HUES48 (cell line): ENCODE measurements around the gene ATG7.

Source experiments
- H3K27ac ChIP-seq: one replicate; pipeline ENCODE4 v1.7.0; 2013; ENCODE audit warnings: low read depth, low read length, inconsistent platforms
- H3K27me3 ChIP-seq: 2 replicates; pipeline ENCODE4 v1.6.1; 2013; ENCODE audit warnings: mild to moderate bottlenecking, low read length; ENCODE audit not compliant: control insufficient read depth, insufficient read depth
- H3K36me3 ChIP-seq: 2 replicates; pipeline ENCODE4 v1.6.1; 2013; ENCODE audit warnings: low read length; ENCODE audit not compliant: control insufficient read depth, insufficient read depth
- H3K4me1 ChIP-seq: 2 replicates; pipeline ENCODE4 v1.6.1; 2013; ENCODE audit warnings: mild to moderate bottlenecking, low read length; ENCODE audit not compliant: control insufficient read depth, insufficient read depth
- H3K4me3 ChIP-seq: 2 replicates; pipeline ENCODE4 v1.5.1; 2013; ENCODE audit warnings: mild to moderate bottlenecking, low read depth, low read length
- H3K9ac ChIP-seq: 2 replicates; pipeline ENCODE4 v1.6.1; 2013; ENCODE audit warnings: mild to moderate bottlenecking, low read depth, low read length, moderate library complexity
- H3K9me3 ChIP-seq: 2 replicates; pipeline ENCODE4 v1.6.1; 2013; ENCODE audit warnings: low read length; ENCODE audit not compliant: control insufficient read depth, insufficient read depth

Gene ATG7

GRCh38 chr3:11465744-11466616 is 193.8 kb downstream of the ATG7 start:
- no peak overlapping the region for H3K27ac ChIP-seq
- no peaks in the 10 kb centered on the region for H3K36me3 ChIP-seq
- H3K27me3 ChIP-seq: no peaks in the 10 kb centered on the region
- H3K9ac ChIP-seq: no peak overlapping the region
- no peaks in the 10 kb centered on the region for H3K9me3 ChIP-seq
- H3K4me1 ChIP-seq: no peaks in the 10 kb centered on the region; the same call in 1 of the 2 replicates
- no peak overlapping the region for H3K4me3 ChIP-seq

GRCh38 chr3:11467875-11468274 is 195.7 kb downstream of the ATG7 start:
- Histone ChIP-seq H3K4me3 (no peak overlapping the region), H3K27me3 (no peaks in the 10 kb centered on the region), H3K27ac (no peak overlapping the region), H3K4me1 (no peaks in the 10 kb centered on the region), H3K9ac (no peak overlapping the region), H3K9me3 (no peaks in the 10 kb centered on the region), H3K36me3 (no peaks in the 10 kb centered on the region)

GRCh38 chr3:11470031-11470853 is 198.0 kb downstream of the ATG7 start:
- no peak overlapping the region for H3K27ac ChIP-seq
- H3K36me3 ChIP-seq: no peaks in the 10 kb centered on the region
- H3K27me3 ChIP-seq: no peaks in the 10 kb centered on the region
- H3K9me3 ChIP-seq: no peaks in the 10 kb centered on the region
- H3K4me3 ChIP-seq: no peak overlapping the region
- H3K4me1 ChIP-seq: peaks cover 3% of the 10 kb centered on the region; the same call in 1 of the 2 replicates
- no peak overlapping the region for H3K9ac ChIP-seq

GRCh38 chr3:11475324-11475723 is 203.1 kb downstream of the ATG7 start:
- Histone ChIP-seq H3K27ac (peak overlapping the region; percentile 14), H3K9me3 (no peaks in the 10 kb centered on the region), H3K36me3 (no peaks in the 10 kb centered on the region), H3K4me1 (peaks cover 26% of the 10 kb centered on the region), H3K4me3 (no peak overlapping the region), H3K27me3 (no peaks in the 10 kb centered on the region), H3K9ac (no peak overlapping the region)

GRCh38 chr3:11476735-11477144 is 204.5 kb downstream of the ATG7 start:
- Histone ChIP-seq H3K27me3 (no peaks in the 10 kb centered on the region), H3K36me3 (no peaks in the 10 kb centered on the region), H3K4me3 (no peak overlapping the region), H3K9me3 (no peaks in the 10 kb centered on the region), H3K27ac (no peak overlapping the region), H3K4me1 (peaks cover 33% of the 10 kb centered on the region), H3K9ac (no peak overlapping the region)

- no peaks in the 10 kb centered on the region for H3K36me3 ChIP-seq
- no peak overlapping the region for H3K4me3 ChIP-seq
- H3K9me3 ChIP-seq: no peaks in the 10 kb centered on the region
- H3K9ac ChIP-seq: no peak overlapping the region
- H3K27me3 ChIP-seq: no peaks in the 10 kb centered on the region
- peaks cover 35% of the 10 kb centered on the region for H3K4me1 ChIP-seq
- H3K27ac ChIP-seq: peak overlapping the region; percentile 62
These were observed 205.3 kb downstream of the ATG7 start for GRCh38 chr3:11477407-11477911.

- no peaks in the 10 kb centered on the region for H3K36me3 ChIP-seq
- no peak overlapping the region for H3K4me3 ChIP-seq
- H3K9me3 ChIP-seq: no peaks in the 10 kb centered on the region
- no peaks in the 10 kb centered on the region for H3K27me3 ChIP-seq
- peak overlapping the region; percentile 62 for H3K27ac ChIP-seq
- H3K9ac ChIP-seq: no peak overlapping the region
- peaks cover 35% of the 10 kb centered on the region for H3K4me1 ChIP-seq
These were observed 206.0 kb downstream of the ATG7 start for GRCh38 chr3:11478167-11478566.

GRCh38 chr3:11479221-11479620 is 207.0 kb downstream of the ATG7 start:
- H3K27ac ChIP-seq: no peak overlapping the region
- no peaks in the 10 kb centered on the region for H3K9me3 ChIP-seq
- H3K27me3 ChIP-seq: no peaks in the 10 kb centered on the region
- H3K4me3 ChIP-seq: no peak overlapping the region
- H3K36me3 ChIP-seq: no peaks in the 10 kb centered on the region
- H3K4me1 ChIP-seq: peaks cover 35% of the 10 kb centered on the region
- H3K9ac ChIP-seq: no peak overlapping the region

- Histone ChIP-seq H3K27ac (peak overlapping the region; percentile 30), H3K9ac (no peak overlapping the region), H3K4me3 (no peak overlapping the region), H3K36me3 (no peaks in the 10 kb centered on the region), H3K4me1 (peaks cover 27% of the 10 kb centered on the region), H3K9me3 (no peaks in the 10 kb centered on the region), H3K27me3 (no peaks in the 10 kb centered on the region)
These were observed 208.6 kb downstream of the ATG7 start for GRCh38 chr3:11480663-11481298.

- Histone ChIP-seq H3K9me3 (no peaks in the 10 kb centered on the region), H3K4me1 (peaks cover 21% of the 10 kb centered on the region), H3K9ac (no peak overlapping the region), H3K36me3 (no peaks in the 10 kb centered on the region), H3K4me3 (no peak overlapping the region), H3K27me3 (no peaks in the 10 kb centered on the region), H3K27ac (no peak overlapping the region)
These were observed 209.4 kb downstream of the ATG7 start for GRCh38 chr3:11481556-11481955.
